Astrocyte of the hippocampus (primary cell): ENCODE results near the gene IQSEC1.

Source experiments
- DNase-seq: peaks from one replicate; pipeline ENCODE4 v3.0.0; 2011; ENCODE audit warnings: low read depth, low spot score

IQSEC1 gene

DNA sequence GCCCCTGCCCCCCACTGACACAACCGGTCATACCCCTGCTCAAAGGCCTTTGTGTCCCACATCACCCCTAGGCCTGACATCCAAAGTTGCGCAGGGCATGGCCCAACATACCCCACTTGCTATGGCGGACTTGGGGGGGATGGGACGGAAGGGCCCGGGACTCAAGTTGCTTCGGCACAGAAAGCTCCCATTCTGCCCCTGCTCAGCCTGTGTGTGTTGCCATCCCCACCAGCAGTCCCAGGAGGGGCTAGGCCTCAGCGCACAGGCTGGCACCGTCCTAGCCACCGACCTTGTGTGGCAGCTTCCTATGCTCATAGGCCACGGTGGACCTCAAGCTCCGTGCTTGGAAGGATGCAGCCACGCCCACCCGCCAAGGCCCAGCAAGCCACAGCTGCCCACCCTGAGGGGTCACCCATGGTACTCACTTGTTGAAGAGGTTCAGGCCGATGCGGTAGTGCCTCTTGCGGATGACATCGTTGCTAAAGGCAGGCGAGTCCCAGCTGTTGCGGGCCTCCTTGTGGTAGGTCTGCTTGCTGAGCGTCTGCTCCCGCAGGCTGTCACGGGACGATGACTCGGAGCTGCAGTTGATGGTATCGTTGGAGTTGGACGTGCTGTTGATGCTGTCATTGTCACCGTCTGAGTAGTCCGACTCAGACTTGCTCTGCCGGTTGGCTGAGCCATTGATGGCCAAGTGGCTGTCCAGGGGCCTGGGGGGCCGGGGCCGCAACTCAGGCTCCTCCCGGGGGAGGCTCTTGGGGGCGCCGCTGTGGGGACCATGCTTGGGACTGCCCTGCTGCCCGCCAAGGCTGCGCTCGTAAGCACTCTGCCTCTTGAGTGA is 138.0 kb downstream of the IQSEC1 start:
- no peak for DNase-seq

DNA sequence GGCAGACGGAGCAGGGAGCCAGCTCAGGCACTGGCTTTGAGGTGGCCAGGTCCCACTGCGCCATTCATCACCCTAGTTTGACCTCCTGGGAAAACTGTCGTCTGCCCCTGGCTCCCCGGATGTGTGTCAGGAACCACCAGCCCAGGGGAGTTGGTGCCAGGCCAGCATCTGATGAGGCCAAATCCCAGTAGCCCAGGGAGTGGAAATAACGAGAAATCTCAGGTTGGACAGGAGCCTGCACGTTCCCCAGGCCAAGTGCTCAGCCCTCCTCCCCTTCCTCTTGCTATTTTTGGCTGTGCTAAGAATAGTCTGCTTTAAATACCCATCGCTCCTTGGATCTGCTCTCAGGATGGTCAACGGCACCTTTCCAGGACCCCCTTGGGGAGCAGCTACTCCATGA is 138.8 kb downstream of the IQSEC1 start:
- peak; percentile 93 for DNase-seq

DNA sequence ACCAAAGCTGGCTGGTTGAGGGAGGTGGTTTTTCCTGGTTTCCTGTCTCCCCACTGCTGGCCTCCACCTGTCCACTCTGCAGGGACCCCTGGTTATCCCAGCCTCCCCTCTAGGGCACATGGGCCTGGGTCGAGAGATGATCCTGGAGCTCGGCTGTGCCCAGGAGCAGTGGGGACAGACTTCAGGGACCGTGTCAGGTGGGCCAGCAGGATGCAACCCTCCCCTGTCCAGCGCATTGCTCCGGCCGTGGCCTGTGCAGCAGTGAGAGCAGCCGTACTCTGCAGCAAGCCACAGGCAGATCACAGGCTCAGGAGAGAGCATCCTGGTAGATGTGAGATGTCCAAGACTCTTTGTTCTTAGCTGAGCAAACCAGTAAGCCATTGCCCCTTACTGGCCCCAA is 139.3 kb downstream of the IQSEC1 start:
- DNase-seq, result no peak

DNA sequence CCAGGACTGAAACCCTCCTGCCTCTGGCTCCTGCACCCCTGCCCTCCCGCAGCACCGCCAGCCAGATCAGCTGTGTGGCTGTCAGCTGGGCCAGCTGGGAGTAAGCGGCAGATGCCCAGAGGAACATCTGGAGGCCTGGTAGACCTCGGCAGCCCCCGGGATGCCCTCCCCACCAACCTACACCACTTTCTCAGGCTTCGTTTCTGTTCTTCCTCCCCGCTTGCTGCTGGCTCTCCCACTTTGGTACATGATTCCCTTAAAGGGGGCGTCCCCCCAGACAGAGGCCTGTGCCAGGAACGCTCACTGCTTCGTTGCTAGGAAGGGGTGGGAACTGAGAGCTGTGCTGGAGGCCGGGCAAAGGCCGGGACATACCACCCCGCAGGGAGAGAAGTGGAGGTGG is 140.5 kb downstream of the IQSEC1 start:
- DNase-seq, result no peak

DNA sequence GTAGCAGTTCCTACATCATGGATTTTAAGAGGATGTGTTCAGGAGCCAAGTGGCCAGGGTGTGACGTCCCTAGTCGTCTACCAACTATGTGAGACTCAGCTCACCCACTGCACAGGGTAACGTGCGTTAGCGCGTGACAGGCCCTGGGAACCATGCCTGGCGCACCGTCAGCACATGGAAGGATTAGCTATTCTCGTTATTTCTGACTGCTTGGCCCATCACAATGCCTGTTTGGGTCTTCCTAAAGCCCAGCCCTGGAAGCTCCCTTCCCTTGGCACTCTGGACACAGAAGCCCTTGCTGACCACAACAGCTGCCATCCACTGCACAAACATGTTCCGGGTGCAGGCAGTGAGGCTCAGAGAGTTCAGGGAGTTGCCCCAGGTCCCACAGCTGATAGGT is 140.9 kb downstream of the IQSEC1 start:
- DNase-seq, result no peak

- DNase-seq, result no peak
Observed at GRCh38 chr3:12931273-12931905, 141.8 kb downstream of the IQSEC1 start.

DNA sequence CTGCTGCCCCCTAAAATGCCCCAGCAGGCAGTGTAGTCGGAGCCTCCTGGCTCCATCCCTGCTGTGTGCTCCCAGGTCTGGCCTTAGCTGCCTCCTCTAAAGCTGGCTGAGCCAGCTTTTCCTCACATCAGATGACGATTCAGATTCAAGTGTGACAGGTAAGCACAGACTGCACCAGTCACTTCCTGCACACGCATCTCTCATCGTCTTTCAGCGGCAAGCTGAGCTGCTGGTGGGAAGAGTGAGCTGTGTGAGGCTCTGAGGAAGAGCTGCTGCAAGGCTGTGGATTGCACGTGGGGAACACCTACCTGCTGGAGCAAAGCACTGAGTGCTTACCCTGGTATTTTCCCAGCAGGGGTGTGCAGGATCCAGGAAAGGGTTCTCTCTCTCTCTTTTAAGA is 143.4 kb downstream of the IQSEC1 start:
- no peak for DNase-seq

GRCh38 chr3:12926660-12927059 is 146.6 kb downstream of the IQSEC1 start:
- DNase-seq, result no peak

GRCh38 chr3:12925648-12926047 is 147.6 kb downstream of the IQSEC1 start:
- no peak for DNase-seq

DNA sequence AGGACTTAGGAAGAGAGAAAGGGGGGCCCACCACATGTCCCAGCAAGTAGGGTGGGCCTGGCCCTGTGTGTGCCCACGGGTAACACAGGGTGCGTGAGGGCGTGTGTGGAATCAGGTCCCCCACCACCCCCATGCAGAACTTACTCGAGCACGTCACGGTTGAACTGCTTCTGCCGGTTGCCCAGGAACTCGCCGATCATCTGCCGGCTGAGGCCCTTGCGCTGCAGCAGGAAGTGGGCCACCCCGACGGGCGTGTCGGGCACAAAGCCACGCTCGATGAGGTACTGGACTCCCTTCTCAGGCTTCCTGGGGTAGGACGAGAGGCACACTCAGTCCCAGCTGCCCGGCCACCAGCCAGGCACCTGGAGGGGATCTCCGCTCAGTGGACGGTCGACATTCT is 148.8 kb downstream of the IQSEC1 start:
- no peak for DNase-seq

- no peak for DNase-seq
Observed at GRCh38 chr3:12922881-12923431, 150.3 kb downstream of the IQSEC1 start.

DNA sequence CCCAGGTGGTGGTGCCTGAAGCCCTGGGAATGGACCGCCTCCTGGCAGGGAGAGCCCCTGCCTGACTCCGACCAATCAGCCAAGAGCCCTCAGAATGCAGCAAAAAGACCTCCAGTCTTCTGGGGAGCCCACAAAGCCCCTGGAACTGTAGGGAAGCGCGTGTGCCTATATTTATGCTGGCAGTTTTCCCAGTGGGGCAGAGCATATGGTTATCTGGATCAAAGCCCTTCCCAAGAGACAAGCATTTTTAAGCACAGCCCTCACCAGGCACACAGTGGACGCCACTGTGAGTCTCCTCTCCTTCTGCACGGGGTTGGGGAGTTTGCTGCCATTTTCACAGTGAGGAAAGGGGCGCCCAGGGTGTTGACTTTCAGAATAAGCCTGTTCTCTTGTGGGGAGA is 150.9 kb downstream of the IQSEC1 start:
- DNase-seq, result no peak

GRCh38 chr3:12921736-12922135 is 151.5 kb downstream of the IQSEC1 start:
- DNase-seq, result no peak

GRCh38 chr3:12920967-12921366 is 152.3 kb downstream of the IQSEC1 start:
- no peak for DNase-seq

DNA sequence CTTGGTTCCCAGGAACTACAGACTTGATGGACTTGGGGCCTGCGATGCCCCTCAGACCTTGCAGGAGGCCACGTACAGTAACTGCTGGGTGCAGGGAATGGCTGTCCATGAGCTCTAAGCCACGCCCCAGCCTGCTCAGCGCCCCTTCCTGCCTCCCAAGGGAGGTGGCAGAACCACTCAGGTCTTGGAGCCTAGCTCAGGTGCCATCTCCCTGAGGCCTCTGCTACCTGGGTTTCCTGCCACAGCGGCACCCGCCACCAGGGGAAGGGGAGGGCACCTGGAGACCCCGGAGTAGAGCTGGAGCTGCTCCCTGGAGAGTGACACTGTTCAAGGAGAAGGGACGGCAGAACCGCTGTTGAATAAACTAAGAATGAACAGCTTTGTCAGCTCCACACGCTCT is 154.0 kb downstream of the IQSEC1 start:
- no peak for DNase-seq

DNA sequence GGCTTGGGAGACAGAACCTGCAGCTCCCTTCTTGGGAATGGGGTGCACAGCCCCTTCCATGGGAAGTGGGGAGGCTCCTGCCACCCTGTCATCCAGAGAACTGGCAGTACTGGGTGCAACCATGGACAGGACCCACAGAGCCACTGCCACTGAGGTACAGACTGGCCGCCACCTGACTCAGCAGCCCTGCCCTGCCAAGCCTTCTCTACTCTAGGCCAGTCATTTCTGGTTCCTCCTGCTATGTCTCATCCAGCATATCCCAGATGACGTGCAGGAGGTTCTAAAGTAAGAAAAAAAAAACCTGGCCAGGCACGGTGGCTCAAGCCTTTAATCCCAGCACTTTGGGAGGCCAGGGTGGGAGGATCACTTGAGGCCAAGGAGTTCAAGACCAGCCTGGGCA is 155.0 kb downstream of the IQSEC1 start:
- DNase-seq, result no peak

GRCh38 chr3:12916159-12916558 is 157.1 kb downstream of the IQSEC1 start:
- DNase-seq, result no peak

GRCh38 chr3:12914088-12914487 is 159.1 kb downstream of the IQSEC1 start:
- no peak for DNase-seq

- no peak for DNase-seq
Observed at GRCh38 chr3:12911881-12912415, 161.3 kb downstream of the IQSEC1 start.

- no peak for DNase-seq
Observed at GRCh38 chr3:12910356-12911099, 162.7 kb downstream of the IQSEC1 start.

DNA sequence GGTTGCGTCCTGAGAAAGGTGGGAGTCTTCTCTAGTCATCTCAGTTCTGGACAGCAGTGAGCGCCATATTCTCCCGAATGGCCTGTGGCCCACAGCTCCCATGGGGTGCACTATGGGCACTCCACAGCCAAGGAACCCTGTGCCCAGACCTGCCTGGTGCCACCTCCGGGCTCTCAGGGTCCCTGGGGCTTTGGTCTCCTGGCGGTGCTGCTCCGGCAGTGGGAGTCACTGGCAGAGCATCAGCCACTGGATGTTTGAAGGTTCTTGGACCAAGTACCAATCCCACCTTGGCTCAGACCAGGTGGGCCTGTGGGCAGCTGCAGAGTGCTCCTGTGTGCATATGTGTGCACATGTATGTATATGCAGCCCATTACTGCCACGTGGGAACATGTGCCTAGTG is 163.5 kb downstream of the IQSEC1 start:
- no peak for DNase-seq

DNA sequence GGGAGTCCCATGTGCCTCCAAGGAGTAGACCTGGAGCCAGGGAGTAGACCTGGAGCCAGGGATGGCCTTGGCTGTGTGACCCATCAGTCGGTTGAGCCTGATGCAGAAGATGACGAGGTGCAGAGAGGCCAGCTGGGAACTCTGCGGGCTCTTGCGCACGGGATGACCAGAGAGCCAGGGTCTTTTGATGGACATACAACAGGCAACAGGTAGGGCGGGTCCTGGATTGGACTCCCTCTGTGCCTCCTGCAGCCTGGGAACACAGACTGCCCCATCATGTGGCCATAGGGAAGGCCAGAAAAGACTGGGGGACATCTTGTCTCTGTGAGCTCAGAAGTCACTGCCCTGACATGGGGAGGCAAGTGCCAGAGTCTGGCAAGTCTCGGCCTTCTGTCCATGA is 164.4 kb downstream of the IQSEC1 start:
- no peak for DNase-seq
